Colonic mucosa (tissue), 4 donors: ENCODE data around the gene CALY. TPM values are rescaled to one million over a fixed set of nuclear protein-coding genes. Genes with fewer than 3 reads are reported as not detected.

Experiments
- DNase-seq: peaks from one replicate; pipeline ENCODE4 v3.0.0-alpha.2; 2020
- H3K27ac ChIP-seq: fragments of 200-600 bp; one replicate; pipeline ENCODE4 v1.8.0; 2021
- H3K27me3 ChIP-seq: fragments of 200-600 bp; one replicate; pipeline ENCODE4 v1.8.0; 2021
- H3K36me3 ChIP-seq: fragments of 200-600 bp; one replicate; pipeline ENCODE4 v1.8.0; 2021
- H3K4me1 ChIP-seq: fragments of 200-600 bp; one replicate; pipeline ENCODE4 v1.8.0; 2021; ENCODE audit warnings: mild to moderate bottlenecking
- H3K4me3 ChIP-seq: fragments of 200-600 bp; one replicate; pipeline ENCODE4 v1.8.0; 2021
- H3K9ac ChIP-seq, 2 donors: one replicate each; pipeline ENCODE4 v1.7.0; 2013; ENCODE audit warnings: control low read depth in 2 of 2, low read depth in 2 of 2, low read length in 2 of 2
- H3K9me3 ChIP-seq: fragments of 200-600 bp; one replicate; pipeline ENCODE4 v1.8.0; 2021
- intact Hi-C: fragments of 100-400 bp; cut with DNase I; formaldehyde crosslinking; loops from one replicate; pipeline ENCODE4 v1.14.1; 2022
- total RNA-seq, 2 donors: library from RNA; stranded (reverse); fragmentation: NEBNext Ultra II Directional in 1 of 2; extraction: Animal tissue kit (Norgen Biotek cat#: 25700) in 1 of 2; gene quantifications; one replicate each; pipeline ENCODE4 v1.2.1, GENCODE V29; 2021
- TF ChIP-seq, protein P1 (sequence below): fragments of 200-600 bp; IDR thresholded peaks from one replicate; pipeline ENCODE4 v1.8.0; 2022; ENCODE audit warnings: antibody characterized with exemption, mild to moderate bottlenecking
- donor health status: healthy.
- donor health status: DM: no; HTN: no; CAD: no.
- donor health status: DM: no; HTN: no; CAD: no.

The CALY gene
- total RNA-seq, 2 donors from 2014 or later = 1.6 TPM; not detected in 1

DNA sequence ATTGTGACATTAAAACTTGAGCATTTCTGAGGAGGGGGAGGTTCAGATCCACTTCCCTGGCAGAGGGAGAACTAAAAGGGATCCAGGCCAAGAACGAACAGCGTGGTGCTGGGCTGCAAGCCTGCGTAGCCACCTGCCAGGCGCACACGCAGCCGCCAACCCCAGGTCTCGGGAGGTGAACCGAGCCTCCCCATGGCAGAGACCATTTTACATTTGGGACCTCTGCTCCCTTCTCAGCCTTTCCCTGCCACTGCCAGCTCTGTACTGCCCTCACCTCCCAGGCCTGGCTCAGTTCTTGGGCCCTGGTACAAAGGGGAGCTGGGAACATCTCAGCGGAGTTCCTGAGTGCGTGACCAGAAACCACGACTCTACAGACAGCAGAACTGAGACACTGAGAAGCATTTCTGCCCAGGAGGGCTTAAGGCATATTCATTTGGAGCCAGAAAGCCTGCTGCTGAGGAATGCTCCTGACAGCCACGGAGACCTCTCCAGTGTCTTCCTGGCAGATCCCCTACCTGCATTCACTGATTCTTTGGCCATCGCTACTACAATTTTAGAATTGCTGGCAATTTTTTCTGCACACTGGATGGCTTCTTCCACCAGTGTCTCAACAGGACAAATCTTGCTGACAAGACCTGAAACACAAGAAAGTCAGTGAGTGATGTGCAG is 28.9 kb upstream of the CALY start:
- H3K9me3 ChIP-seq = no peaks in the 10 kb centered on the region
- DNase-seq = no peak
- H3K36me3 ChIP-seq = peaks cover 15% of the 10 kb centered on the region

GRCh38 chr10:133364645-133365431 is 28.1 kb upstream of the CALY start:
- H3K9me3 ChIP-seq = no peaks in the 10 kb centered on the region
- H3K27ac ChIP-seq = peak overlapping the region; percentile 42
- intact Hi-C loops = no loop called here
- H3K27me3 ChIP-seq = no peaks in the 10 kb centered on the region
- TF ChIP-seq, protein P1, sequence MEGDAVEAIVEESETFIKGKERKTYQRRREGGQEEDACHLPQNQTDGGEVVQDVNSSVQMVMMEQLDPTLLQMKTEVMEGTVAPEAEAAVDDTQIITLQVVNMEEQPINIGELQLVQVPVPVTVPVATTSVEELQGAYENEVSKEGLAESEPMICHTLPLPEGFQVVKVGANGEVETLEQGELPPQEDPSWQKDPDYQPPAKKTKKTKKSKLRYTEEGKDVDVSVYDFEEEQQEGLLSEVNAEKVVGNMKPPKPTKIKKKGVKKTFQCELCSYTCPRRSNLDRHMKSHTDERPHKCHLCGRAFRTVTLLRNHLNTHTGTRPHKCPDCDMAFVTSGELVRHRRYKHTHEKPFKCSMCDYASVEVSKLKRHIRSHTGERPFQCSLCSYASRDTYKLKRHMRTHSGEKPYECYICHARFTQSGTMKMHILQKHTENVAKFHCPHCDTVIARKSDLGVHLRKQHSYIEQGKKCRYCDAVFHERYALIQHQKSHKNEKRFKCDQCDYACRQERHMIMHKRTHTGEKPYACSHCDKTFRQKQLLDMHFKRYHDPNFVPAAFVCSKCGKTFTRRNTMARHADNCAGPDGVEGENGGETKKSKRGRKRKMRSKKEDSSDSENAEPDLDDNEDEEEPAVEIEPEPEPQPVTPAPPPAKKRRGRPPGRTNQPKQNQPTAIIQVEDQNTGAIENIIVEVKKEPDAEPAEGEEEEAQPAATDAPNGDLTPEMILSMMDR = no peak
- no peak overlapping the region for H3K4me3 ChIP-seq
- peak; percentile 52 for DNase-seq
- peaks cover 12% of the 10 kb centered on the region for H3K36me3 ChIP-seq
- peak overlapping the region in 1 of 2 donors; percentile 35 for H3K9ac ChIP-seq
- peaks cover 11% of the 10 kb centered on the region for H3K4me1 ChIP-seq

More for the DNA sequence above, 28.9 kb upstream of the CALY start:
- Histone ChIP-seq H3K27me3 (no peaks in the 10 kb centered on the region), H3K27ac (peak overlapping the region; percentile 42), H3K4me3 (no peak overlapping the region), H3K9ac (peak overlapping the region in 1 of 2 donors; percentile 35), H3K4me1 (peaks cover 8% of the 10 kb centered on the region)
- TF ChIP-seq, protein P1 = no peak
- intact Hi-C loops = no loop called here

DNA sequence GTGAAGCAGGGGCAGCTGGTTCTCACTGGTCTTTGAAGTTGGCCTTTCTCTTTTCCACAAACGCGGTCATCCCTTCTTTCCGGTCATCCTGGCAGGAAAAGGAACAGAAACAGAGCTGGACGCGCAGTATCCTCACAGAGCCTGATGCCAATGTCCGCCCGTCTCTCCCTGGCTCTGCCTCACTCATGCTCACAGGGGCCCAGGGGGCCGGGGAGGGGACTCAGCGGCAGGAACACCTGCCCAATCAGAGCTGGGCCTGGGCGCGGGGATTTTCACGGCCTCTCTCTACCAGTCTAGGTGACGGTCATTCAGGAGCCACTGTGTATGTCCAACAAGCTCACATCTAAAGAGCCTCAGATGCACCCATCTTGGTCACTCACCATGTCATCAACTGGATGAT is 26.1 kb upstream of the CALY start:
- Histone ChIP-seq H3K4me1 (peaks cover 12% of the 10 kb centered on the region), H3K9ac (no peak overlapping the region), H3K36me3 (peaks cover 8% of the 10 kb centered on the region), H3K27ac (no peak overlapping the region), H3K4me3 (no peak overlapping the region), H3K27me3 (no peaks in the 10 kb centered on the region), H3K9me3 (no peaks in the 10 kb centered on the region)
- TF ChIP-seq, protein P1 = no peak
- DNase-seq = no peak
- intact Hi-C loops = no loop called here

DNA sequence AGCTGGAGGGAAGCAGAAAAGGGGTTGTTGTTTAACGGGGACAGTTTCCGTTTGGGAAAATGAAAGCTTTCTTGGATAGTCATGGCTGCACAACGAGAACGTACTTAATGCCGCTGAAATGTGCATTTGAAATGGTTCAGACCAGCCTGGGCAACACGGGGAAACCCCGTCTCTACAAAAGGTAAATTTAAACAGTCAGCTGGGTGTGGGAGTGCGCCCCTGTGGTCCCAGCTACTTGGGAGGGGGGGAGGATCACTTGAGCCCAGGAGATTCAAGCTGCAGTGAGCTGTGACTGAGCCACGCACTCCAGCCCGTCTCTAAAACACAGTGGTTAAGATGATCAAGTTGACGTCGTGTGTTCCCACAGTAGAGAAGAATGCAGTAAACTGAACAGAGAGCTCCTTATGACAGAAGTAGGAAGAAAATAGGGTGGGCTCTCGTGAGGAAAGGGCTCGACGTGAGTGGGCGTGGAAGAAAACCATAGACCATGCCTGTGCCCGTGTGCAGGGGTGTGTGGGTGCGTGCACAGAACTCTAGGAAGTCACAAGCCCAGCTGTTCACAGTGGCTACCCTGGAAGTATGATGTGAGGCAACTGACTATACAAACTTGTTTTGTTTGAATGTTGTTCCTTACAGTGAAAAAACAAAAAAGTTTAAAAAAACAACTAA is 25.2 kb upstream of the CALY start:
- Histone ChIP-seq H3K9me3 (no peaks in the 10 kb centered on the region), H3K9ac (no peak overlapping the region), H3K27ac (no peak overlapping the region), H3K4me3 (no peak overlapping the region), H3K36me3 (peaks cover 8% of the 10 kb centered on the region), H3K27me3 (no peaks in the 10 kb centered on the region), H3K4me1 (peaks cover 12% of the 10 kb centered on the region)
- intact Hi-C loops = no loop called here
- TF ChIP-seq, protein P1 = no peak
- no peak for DNase-seq

DNA sequence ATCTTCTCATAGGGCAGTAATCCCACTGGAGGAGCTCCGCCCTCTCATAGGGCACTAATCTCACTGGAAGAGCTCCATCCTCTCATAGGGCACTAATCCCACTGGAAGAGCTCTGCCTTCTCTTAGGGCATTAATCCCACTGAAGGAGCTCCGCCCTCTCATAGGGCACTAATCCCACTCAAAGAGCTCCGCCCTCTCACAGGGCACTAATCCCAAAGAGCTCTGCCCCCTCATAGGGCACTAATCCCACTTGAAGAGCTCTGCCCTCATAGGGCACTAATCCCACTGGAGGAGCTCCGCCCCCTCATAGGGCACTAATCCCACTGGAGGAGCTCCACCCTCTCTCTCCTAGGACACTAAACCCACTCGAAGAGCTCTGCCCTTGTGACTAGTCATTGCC is 24.5 kb upstream of the CALY start:
- Histone ChIP-seq H3K27ac (no peak overlapping the region), H3K9me3 (no peaks in the 10 kb centered on the region), H3K27me3 (no peaks in the 10 kb centered on the region), H3K4me1 (peaks cover 16% of the 10 kb centered on the region), H3K36me3 (peaks cover 5% of the 10 kb centered on the region), H3K4me3 (no peak overlapping the region), H3K9ac (no peak overlapping the region)
- intact Hi-C loops = no loop called here
- TF ChIP-seq, protein P1 = no peak
- no peak for DNase-seq
